ENCODE measurements around the gene SLC17A5. TPM values are rescaled to one million over a fixed set of nuclear protein-coding genes. Genes with fewer than 3 reads are reported as not detected.

The SLC17A5 gene
- total and polyA plus RNA-seq, 8 donors: 2.4 to 11.0 (median 5.4) TPM

DNA sequence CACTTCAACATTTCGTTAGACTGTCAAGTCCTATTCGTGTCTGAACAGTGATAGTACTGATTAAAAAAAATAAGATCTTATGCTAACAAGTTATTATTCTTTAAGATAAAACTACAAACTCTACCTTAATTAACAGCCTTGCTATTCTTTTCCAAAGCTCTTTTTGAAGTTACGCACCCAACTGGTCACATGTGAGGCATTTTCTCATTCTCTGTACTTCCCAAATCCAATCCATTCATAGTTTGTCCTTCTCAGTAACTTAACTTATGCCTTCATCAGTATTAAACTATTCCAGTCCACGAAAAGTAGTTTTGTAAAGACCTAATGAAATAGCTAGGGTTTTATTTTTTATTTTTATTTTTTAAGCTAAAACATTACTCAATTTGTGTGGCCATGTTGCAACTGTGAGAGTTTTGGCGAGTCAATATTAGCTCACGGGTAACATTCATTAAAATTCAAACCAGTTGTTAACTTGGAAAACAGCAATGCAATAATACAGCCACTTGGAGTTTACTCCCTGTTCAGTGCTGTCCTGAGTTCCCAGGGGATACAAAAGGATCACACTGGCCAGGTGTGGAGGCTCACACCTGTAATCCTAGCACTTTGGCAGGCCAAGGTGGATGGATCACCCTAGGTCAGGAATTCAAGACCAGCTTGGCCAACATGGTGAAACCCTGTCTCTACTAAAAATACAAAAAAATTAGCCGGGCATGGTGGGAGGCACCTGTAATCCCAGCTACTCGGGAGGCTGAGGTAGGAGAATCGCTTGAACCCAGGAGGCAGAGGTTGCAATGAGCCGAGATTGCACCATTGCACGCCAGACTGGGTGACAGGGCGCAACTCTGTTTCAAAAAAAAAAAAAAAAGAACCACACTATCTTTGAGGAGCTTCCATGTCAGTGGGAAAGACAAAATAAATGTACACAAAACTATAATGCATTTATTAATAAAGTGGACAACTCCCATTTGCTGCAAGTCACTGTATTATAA is 105.0 kb downstream of the SLC17A5 start:
- H3K27ac ChIP-seq: no peak overlapping the region
- no peak for ATAC-seq
- WGBS, 2 donors: 83 to 86% methylated on average over 12 of the region's 12 CpGs
- no peak for DNase-seq
- no peaks in the 10 kb centered on the region for H3K27me3 ChIP-seq
- FAIRE-seq: no peak
- H3K4me1 ChIP-seq: no peaks in the 10 kb centered on the region
- no peaks in the 10 kb centered on the region for H3K9me3 ChIP-seq
- no peak overlapping the region for H3K4me3 ChIP-seq
- TF ChIP-seq, protein P1, sequence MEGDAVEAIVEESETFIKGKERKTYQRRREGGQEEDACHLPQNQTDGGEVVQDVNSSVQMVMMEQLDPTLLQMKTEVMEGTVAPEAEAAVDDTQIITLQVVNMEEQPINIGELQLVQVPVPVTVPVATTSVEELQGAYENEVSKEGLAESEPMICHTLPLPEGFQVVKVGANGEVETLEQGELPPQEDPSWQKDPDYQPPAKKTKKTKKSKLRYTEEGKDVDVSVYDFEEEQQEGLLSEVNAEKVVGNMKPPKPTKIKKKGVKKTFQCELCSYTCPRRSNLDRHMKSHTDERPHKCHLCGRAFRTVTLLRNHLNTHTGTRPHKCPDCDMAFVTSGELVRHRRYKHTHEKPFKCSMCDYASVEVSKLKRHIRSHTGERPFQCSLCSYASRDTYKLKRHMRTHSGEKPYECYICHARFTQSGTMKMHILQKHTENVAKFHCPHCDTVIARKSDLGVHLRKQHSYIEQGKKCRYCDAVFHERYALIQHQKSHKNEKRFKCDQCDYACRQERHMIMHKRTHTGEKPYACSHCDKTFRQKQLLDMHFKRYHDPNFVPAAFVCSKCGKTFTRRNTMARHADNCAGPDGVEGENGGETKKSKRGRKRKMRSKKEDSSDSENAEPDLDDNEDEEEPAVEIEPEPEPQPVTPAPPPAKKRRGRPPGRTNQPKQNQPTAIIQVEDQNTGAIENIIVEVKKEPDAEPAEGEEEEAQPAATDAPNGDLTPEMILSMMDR (IDR thresholded peaks at IDR 0.05): no peak
- intact Hi-C loops (cut with DNase I): no loop called here
- no peaks in the 10 kb centered on the region for H3K36me3 ChIP-seq

DNA sequence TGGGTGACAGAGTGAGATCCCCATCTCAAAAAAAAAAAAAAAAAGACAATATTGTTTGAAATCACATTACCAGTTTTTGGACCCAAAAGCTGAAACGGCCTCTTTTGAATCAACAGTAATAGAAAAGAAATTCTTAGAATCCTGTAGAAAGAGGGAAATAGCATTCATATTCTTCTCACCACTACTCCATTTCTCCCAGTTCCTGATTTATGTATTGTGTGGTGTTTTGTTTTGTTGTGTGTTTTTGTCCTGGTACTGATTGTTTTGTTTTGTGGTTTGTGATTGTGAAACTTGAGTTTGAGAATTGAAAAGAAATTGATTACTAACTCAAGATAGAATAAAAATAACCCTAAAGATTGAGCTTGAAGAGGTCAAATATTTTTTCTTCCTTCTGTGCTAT is 106.8 kb downstream of the SLC17A5 start:
- Histone ChIP-seq H3K27ac (no peak overlapping the region), H3K4me3 (no peak overlapping the region), H3K36me3 (no peaks in the 10 kb centered on the region), H3K4me1 (no peaks in the 10 kb centered on the region), H3K27me3 (no peaks in the 10 kb centered on the region), H3K9me3 (no peaks in the 10 kb centered on the region)
- ATAC-seq (no peak), DNase-seq (no peak), FAIRE-seq (no peak)
- intact Hi-C loops (cut with DNase I): no loop called here
- TF ChIP-seq, protein P1 (IDR thresholded peaks at IDR 0.05): no peak
- WGBS, 2 donors: 93 to 96% methylated on average over 1 of the region's 1 CpG

Other genes with a start within 250 kb of the SLC17A5 start
- 1 to 10 TPM in 5 of 6 donors, under 1 TPM in 1; 0.97 to 2.9 (median 1.4) TPM for gene CGAS, start 201.7 kb downstream of the SLC17A5 start, total RNA-seq
- under 1 TPM; 0.70 to 0.84 TPM for gene CGAS, start 201.7 kb downstream of the SLC17A5 start, polyA plus RNA-seq
- 10 to 100 TPM in 4 of 6 donors, 1 to 10 TPM in 2; 8.9 to 14.7 (median 10.6) TPM for gene MTO1, start 192.3 kb downstream of the SLC17A5 start, total RNA-seq
- 10 to 100 TPM in 1 of 2 donors, 1 to 10 TPM in 1; 8.8 to 11.4 TPM for gene MTO1, start 192.3 kb downstream of the SLC17A5 start, polyA plus RNA-seq
- over 10,000 TPM in 1 of 6 donors, 1,000 to 10,000 TPM in 5; 5,266 to 10,343 (median 8,842) TPM for gene EEF1A1, start 133.0 kb downstream of the SLC17A5 start, total RNA-seq
- gene EEF1A1, start 133.0 kb downstream of the SLC17A5 start, polyA plus RNA-seq: 1,000 to 10,000 TPM; 5,006 to 5,774 TPM
- 1 to 10 TPM in 3 of 6 donors, under 1 TPM in 3; 0.24 to 2.6 (median 0.99) TPM for gene CD109, start 42.2 kb upstream of the SLC17A5 start, total RNA-seq
- under 1 TPM; 0.23 to 0.26 TPM for gene CD109, start 42.2 kb upstream of the SLC17A5 start, polyA plus RNA-seq